ENCODE results near the gene HTR7. TPM values are rescaled to one million over a fixed set of nuclear protein-coding genes. Genes with fewer than 3 reads are reported as not detected.
"Not testable (repeated sequence)": the region's sequence is repeated elsewhere in the genome, so short reads cannot be mapped to it uniquely, and the experiment has no call there.

HTR7 gene
- 0.65 TPM for total RNA-seq

DNA sequence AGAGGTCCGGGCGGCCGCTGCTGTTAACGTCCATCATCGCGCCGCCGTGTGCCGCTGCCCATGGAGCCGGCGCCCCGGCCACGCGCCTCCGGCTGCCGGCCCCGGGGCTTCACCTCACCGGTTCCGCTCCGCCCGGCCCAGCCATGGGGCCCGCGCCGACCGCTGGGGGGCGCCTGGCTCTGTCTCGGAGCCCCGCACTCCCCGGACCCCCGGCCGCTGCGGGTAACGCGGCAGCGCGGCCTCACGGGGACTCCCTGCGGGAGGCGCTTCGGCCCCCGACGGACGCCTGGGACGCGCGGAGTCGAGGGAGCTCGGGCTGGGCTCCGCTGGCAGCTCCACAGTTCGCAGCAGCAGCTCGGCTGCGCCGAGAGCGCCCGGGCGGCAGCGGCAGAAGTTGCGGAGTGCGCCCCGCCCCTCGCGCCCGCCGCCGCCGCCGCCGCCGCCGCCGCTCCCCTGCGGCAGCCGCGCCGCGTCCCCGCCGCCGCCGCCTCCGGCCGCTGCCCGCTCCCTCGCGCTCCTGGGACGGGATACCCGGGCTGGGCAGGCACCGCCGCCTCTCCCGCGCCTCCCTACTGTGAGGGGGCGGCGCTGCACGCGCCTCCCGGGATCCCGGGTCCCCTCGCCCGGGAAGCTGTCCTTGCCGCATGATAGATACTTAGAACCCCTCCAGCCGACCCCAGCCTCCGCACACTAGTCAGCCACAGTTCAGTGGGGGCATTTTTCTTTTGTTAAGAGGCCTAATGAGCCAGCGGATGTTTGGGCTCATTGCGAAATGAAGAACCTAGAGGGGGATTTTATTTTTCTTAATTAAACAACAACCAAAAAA is at the start of gene HTR7:
Gene HTR7, minus strand, starts transcription at position 405 of the 826 bp plus-strand sequence. Its CDS starts 368 bp downstream, at position 37.
- DNase-seq (ENCODE audit: low spot score) = no peak

DNA sequence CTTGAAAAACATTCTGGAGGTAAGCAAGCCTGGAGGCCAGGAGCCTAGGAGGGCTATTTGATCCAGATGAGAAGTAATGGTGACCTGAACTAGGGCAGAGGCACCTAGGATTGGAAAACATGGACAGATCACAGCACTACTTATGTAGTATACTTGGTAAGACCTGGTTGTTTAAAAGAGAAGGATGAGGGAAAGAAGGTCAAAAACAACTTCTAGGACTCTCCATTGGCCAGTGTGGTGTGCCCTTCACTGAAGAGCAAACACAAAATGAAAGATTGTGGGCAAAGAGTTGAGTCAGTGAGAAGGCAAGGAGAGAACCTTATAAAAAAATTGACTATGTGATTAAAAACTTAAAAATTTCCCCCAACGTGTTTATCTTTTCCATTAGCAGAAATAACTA is 48.8 kb upstream of the HTR7 start:
- DNase-seq (ENCODE audit: low spot score) = no peak

DNA sequence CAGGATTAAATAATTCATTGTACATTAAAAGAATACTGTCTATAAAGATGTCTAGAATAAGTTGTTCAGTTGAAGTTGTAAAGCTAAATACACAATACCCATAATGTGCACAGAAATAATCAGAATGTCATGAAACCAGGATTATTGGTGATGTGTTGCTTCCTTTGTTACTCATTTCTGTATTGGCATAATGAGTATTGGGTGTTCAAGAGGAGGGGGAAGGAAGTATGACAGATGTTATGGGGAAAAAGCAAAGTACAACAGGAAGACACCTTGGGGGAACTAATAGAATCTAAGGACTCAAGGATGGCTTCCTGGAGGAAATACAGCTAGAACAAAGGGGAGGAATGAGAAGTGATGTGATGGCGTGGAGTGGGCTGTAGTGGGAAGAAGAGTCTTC is 48.1 kb upstream of the HTR7 start:
- DNase-seq (ENCODE audit: low spot score) = no peak

DNA sequence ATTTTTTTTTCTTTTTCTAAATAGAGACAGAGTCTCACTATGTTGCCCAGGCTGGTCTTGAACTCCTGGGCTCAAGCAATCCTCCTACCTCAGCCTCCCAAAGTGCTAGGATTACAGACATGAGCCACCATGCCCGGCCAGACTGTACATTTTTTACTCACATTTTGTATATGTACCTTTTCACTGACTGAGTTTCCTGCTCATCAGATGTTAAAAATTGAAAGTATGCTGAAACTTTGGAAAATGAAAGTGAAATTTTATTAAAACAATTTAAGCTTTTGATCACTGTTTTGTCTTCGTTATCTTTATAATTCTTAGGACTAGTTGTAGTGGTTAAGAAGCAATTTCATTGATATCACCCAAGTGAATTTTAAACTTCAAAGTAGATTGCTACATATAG is 39.1 kb upstream of the HTR7 start:
- not testable (repeated sequence) for DNase-seq (ENCODE audit: low spot score)

DNA sequence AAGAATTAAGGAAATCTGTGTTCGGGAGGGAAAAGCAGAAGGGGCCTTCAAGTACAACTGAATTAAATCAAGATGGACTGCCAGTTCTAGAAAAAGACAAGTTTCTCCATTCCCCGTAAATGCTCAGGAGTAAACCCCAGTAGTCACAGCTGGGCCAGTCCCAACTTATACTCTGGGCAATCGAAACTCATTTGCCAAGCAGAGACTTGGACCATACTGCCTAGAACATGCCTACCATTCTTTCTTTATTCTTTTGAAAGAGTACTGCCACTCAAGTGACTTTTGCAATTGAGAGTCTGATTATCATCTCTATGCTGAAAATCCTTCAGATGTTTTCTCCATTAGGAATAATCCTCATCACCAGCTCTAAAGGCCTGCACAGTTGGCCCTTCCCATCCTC is 35.4 kb upstream of the HTR7 start:
- DNase-seq (ENCODE audit: low spot score) = no peak

DNA sequence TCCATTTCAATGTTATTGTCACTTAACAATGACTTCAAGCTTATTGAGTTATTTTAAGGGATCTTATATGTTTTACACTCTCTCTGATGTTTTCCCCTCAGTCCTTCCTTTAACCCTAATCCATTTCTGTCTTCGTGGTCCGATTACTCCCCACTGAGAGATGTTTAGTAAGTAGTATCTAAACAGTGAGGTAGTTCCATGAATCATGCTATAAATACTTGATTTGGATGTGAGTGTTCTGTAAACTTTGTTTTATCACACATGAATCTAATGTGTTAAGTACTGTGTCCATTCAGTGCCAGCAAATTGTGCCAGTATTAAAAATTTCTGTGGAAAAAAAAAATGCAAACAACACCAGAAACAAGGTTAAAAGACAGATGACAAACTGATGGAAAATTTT is 32.5 kb upstream of the HTR7 start:
- DNase-seq (ENCODE audit: low spot score) = no peak

DNA sequence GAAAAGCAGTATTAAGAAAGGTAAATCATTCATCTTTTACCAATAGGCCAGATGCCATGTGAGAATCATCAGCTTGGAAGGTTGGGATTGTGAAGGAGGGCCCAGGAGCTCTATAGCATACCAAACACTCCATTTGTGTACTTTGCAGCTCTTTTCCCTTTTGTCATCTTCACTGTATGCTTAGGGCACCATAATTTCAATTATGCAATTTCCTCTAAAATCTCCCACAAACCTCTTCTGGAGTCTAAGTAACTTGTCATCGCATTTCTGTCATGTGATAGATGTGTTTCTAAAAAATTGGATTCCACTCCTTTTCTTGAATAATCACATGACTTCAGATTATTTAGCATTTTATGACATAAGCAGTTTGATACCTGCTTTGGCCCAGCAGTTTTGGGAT is 31.8 kb upstream of the HTR7 start:
- DNase-seq (ENCODE audit: low spot score) = no peak

DNA sequence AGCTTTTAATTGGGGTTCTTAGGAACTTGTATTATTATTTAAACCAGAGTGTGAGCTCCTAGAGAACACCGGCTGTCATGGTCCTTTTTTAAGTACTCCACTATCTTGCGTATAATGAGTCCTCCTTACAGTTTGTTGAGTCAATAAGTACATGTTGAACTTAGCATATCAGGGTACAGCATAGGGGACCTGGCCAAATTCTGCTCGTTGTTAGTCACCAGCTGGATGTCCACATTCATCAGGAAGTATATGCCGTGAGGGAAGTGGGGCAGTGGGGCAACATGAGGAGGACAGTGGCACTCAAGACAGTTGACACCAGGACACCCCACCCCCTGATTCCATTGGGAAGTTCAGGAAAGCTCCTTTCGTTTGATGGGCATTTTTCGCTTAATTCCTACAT is 30.5 kb upstream of the HTR7 start:
- DNase-seq (ENCODE audit: low spot score) = no peak

DNA sequence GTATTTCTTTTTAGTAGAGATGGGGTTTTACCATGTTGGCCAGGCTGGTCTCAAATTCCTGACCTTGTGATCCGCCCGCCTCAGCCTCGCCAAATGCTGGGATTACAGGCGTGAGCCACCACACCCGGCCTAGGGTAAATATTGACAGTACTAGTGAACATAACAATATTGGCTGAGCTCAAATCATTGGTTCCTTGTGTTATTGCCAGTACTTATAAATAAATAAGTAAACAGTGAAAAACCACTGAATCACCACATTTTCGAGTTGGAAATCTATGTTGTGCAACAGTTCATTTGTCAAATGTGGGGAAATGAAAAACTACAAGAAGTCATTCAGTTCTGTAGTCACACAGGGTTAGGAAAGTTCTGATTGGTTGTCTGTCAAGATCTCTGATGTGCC is 29.7 kb upstream of the HTR7 start:
- no peak for DNase-seq (ENCODE audit: low spot score)

DNA sequence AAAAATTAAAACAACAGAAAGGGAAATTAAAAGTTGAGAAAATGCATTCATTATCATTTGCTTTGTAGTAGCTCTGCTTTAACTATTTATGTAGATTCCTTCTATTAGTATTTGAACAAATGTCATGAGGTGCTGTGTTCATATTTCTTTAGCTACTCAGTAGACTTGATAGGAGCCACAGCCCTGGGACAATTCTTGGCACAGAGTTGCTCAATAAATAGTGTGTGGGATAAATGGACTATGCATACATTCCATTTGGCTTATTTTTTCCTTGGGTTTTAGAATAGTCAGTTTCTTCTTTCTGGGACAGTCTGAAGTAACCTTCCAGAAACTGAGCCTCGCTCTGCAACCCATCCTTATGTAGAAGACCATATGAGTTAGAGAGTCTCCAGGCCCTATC is 27.3 kb upstream of the HTR7 start:
- DNase-seq (ENCODE audit: low spot score) = no peak

DNA sequence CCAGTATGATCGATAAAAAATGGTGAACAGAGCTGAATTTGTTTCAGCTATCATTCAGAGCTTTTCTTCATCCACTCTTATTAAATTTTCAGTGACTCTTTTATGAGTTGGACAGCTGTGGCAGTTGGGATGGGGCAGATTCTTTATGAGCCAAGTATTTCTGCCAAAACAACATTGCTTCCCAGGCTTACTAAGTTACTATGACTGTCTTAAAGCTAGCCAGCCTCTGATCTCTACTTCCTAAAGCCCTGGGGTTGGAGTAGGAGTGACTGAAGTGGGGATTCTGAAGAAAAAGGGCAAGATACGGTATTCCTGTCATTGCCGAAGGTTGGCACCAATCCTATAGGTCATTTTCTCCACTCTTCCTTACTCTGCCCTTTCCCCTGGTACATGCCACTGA is 26.6 kb upstream of the HTR7 start:
- no peak for DNase-seq (ENCODE audit: low spot score)

DNA sequence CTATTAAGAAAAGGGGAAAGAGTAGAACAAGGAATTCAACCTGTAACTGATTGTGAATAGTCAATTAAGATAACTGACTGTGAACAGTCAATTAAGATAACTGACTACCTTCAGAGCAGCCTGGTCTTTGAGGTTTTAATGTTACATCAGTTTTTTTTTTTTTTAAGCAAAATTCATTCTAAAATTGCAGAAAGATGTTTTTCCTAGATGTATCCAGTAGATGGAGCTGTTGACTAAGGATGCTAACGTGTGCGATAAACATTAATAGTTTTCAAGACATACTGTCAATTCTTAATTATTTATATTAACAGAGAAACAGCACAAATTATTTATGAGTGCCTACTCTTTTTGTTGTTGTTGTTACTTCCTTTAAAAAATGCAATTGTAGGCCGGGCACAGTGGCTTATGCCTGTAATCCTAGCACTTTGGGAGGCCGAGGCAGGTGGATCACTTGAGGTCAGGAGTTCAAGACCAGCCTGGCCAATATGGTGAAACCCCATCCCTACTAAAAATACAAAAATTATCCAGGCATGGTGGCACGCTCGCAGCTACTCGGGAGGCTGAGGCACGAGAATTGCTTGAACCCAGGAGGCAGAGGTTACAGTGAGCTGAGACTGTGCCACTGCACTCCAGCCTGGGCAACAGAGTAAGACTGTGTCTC is 22.4 kb upstream of the HTR7 start:
- DNase-seq (ENCODE audit: low spot score) = not testable (repeated sequence)

DNA sequence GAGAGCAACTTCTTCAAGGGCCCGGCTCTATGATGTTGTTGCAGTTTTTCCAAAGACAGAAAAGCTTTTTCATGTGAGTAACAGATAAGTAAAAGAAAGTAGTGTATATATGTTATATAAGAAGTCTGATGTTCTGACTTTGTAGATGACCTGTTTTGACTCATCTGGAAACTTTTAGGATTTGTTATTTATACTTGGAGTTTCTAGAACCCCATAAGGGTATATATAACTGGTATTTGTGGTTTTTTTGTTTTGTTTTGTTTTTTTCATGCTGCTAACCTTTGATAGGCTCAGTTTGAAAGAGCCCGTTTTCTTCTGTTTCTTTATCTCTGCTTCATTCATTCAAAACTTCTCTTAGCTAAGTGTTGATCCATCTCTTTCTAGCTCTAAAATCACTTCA is 21.2 kb upstream of the HTR7 start:
- no peak for DNase-seq (ENCODE audit: low spot score)

DNA sequence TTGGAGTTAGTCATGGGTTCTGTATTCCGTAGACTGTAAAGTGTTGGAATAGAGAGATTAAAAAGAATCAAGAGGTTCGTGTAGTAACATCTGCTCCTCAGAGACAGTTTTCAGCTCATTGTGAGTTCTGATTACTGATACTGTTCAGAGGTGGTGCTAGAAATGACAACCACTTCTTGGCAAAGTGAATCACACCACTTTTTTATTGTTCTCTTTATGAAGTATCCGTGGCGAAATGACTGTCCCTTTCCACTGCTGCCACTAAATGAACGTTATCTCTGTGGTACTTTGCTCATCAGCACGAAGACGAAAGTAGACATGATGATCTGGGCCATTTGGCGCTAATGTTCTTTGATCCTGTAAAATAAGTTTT is 14.8 kb upstream of the HTR7 start:
- DNase-seq (ENCODE audit: low spot score) = no peak

DNA sequence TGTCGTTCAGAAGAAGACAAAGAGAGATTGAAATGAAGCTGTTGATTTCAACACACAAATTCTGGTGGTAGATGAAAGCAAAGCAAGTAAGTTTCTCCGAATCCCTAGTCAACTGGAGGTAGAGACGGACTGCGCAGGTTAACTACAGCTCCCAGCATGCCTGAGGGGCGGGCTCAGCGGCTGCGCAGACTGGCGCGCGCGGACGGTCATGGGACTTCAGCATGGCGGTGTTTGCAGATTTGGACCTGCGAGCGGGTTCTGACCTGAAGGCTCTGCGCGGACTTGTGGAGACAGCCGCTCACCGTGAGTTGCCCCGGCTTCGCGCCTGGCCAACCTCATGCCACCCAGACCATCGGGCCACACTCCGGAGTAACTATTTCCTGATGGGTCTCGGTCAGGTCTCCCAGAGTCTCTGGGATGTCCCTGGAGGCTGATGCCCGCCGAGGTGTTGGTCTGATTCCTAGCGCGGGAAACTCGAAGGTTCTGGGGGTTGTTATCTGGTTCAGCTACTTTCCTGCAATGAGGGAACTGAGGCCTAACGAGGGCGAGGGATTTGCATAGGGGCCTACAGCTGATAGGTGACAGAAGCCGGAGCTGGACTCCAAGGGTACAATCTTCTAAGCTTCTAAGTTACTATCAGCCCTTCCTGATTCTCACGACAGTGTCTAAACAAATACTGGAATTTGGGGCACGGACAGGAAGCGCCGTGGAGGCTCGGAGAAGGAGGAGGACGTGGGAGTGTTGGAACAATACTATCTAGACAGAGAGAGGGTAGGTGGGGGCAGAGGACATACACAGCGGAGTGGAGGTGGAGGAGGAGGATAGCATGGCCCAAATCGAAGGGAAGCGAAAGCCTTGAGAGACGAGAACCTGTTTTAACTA is 14.2 kb upstream of the HTR7 start, which contains the start of gene RPP30:
Gene RPP30, plus strand, starts transcription at position 209 of the 882 bp plus-strand sequence. Its CDS starts 13 bp downstream, at position 222.
- DNase-seq (ENCODE audit: low spot score) = peak; percentile 89

DNA sequence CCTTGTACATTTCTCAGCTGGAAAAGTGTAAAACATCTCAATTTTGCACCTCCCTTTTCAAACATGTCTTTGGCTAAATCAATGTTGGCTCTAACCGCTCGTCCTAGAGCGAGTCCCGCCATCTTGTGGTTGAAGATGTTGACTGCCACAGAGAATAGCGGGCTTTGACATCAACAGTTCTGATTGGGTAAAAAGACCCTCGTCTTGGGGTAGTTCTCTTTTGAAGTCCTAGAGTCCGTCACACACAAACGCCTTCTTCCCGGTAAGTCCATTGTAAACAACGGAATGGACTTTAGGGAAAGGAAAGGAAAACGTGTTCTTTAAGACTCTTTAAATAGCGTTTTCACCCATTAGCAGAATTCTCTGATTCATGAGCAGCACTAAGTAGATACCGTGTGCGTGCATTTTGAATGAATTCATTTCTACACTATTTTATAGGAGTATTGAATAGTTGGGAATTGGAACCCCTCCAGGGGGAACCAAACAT is 13.5 kb upstream of the HTR7 start:
- no peak for DNase-seq (ENCODE audit: low spot score)

DNA sequence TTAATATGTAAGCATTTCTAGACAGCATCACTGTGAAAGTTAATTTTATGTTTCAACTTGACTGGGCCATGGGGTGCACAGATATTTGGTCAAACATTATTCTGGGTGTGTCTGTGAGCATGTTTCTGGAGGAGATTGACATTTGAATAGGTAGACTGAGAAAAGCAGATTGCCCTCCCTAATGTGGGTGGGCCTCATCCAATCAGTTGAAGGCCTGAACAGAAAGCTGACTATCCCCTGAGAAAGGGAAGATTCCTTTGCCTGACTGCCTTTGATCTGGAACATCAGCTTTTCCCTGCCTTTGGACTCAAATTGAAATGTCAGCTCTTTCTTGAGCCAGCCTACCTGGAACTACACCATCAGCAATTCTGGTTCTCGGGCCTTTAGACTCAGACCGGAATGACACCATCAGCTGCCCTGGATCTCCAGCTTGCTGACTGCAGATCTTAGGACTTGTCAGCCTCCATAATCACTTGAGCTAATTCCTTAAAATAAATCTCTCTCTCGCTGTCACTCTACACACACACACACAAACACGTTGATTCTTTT is 8.3 kb upstream of the HTR7 start:
- no peak for DNase-seq (ENCODE audit: low spot score)

DNA sequence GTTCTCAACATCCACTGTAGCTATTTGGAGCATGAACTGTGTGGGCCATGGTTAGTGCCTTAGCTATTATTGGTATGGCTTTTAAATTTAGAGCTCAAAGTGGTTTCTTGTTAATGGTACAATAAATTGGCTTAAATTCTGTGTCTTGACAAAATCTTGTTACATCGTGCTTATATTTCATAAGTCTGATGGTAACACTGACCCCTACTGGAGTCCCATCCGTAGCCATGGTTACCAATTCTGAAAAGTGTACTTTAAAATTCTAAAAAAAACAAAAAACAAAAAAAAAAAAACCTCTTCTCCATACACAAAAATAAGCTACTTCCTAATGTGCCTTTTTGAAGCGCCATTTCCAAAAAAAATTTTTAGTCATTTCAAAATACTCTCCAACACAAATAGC is 7.6 kb upstream of the HTR7 start:
- DNase-seq (ENCODE audit: low spot score) = no peak

DNA sequence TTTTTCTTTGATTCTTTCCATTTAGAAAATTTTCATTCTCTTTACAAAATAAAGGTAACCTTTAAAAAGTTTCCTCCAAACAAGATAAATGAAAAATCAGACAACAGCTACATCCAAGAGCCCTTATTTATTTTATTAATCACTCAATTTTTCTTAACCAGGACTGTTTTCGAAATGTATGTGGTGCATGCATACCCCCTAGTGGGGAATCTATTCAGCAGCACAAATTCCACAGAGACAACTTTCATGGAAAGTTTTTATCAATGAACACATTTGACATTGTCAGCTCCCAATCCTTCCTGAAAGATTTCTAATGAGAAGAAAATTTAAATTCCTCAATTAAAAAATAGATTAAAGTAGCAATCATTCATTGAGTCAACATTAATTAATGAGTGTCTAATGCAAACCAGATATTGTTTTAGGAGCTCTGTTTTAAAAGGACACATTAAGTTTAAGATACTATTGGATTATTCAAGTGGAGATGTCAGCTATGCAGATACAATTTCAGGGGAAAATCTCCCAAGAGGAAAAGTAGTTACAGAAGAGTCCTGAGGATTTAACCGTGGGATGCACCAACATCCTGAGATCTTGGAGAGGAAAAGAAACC is 5.2 kb upstream of the HTR7 start:
- no peak for DNase-seq (ENCODE audit: low spot score)

DNA sequence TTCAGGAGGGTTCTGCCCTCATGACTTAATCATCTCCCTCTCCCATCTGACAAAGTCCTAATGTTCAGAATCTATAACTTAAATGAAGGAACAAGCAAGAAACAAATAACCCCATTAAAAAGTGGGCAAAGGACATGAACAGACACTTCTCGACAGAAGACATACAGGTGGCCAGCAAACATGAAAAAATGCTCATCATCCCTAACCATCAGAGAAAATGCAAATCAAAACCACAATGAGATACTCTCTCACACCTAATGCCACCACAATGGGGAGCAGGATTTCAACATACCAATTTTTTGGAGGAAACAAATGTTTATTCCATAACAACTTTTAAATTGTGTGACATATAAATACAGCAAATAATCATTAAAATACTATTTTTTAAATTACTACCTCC is 3.0 kb upstream of the HTR7 start:
- no peak for DNase-seq (ENCODE audit: low spot score)

DNA sequence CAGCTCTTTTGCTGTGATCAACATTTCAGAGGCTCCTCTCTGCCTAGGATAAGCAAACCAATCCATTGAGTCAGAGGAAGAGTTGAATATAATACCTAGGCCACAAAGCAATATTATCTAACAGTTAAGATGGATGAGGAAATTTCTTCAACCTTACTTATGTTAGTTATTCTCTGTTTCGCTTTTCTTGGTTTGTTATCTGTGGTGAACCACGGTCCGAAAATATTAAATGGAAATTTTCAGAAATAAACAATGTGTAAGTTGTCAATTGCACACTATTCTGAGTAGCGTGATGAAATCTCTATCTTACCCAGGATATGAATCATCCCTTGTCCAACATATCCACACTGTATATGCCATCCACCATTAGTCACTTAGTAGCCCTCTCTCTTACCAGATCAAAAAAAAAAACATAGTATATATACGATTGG is 1.5 kb upstream of the HTR7 start:
- DNase-seq (ENCODE audit: low spot score) = no peak
